Stimulated activated naive CD4-positive, alpha-beta T cell treated with Interleukin-2 at 50 U/mL for 16 hours (primary cell): ENCODE results near the gene EHD4.

Source experiments
- DNase-seq: peaks from one replicate; lab custom pipeline; 2025; lab: John Stamatoyannopoulos, UW

EHD4 gene

GRCh38 chr15:41980654-41981323 lies 8.4 kb upstream of the EHD4 start:
- DNase-seq, result no peak

- no peak for DNase-seq
These were observed 7.3 kb upstream of the EHD4 start for GRCh38 chr15:41979493-41980266.

- DNase-seq, result no peak
These were observed 6.2 kb upstream of the EHD4 start for GRCh38 chr15:41978534-41978933.

GRCh38 chr15:41977757-41978383 lies 5.5 kb upstream of the EHD4 start:
- no peak for DNase-seq

GRCh38 chr15:41975669-41976068 lies 3.3 kb upstream of the EHD4 start:
- DNase-seq, result no peak

- no peak for DNase-seq
These were observed 1.7 kb upstream of the EHD4 start for GRCh38 chr15:41974041-41974440.

GRCh38 chr15:41971895-41972252 lies 483 bp downstream of the EHD4 start:
- no peak for DNase-seq

- peak; percentile 82 for DNase-seq
These were observed 1.1 kb downstream of the EHD4 start for GRCh38 chr15:41971089-41971894.

GRCh38 chr15:41970456-41970855 lies 1.9 kb downstream of the EHD4 start:
- DNase-seq, result no peak

- DNase-seq, result peak; percentile 16
These were observed 2.4 kb downstream of the EHD4 start for GRCh38 chr15:41969851-41970431.

- DNase-seq, result no peak
These were observed 3.7 kb downstream of the EHD4 start for GRCh38 chr15:41968701-41969100.

- no peak for DNase-seq
These were observed 4.7 kb downstream of the EHD4 start for GRCh38 chr15:41967506-41968206.

GRCh38 chr15:41966920-41967465 lies 5.4 kb downstream of the EHD4 start:
- no peak for DNase-seq

GRCh38 chr15:41966414-41966812 lies 5.9 kb downstream of the EHD4 start:
- DNase-seq, result no peak

- DNase-seq, result no peak
These were observed 6.6 kb downstream of the EHD4 start for GRCh38 chr15:41965441-41966413.

- DNase-seq, result no peak
These were observed 10.7 kb downstream of the EHD4 start for GRCh38 chr15:41961595-41962202.

GRCh38 chr15:41961001-41961518 lies 11.3 kb downstream of the EHD4 start:
- no peak for DNase-seq

- DNase-seq, result no peak
These were observed 14.3 kb downstream of the EHD4 start for GRCh38 chr15:41958002-41958420.
